Adrenal gland (tissue), 12 donors: ENCODE results near the gene PTPRD. TPM values are rescaled to one million over a fixed set of nuclear protein-coding genes. Genes with fewer than 3 reads are reported as not detected.

ENCODE experiments used
- DNase-seq, 7 donors: peaks; one replicate each; pipeline ENCODE4 v3.0.0-alpha.2; 2019 to 2020
- H3K27ac ChIP-seq, 5 donors: fragments of 200-600 bp; sonication (generic) in 4 of 5; 1 replicate in 3 of 5; 2 replicates in 2 of 5; pipeline versions ENCODE4 v1.5.1 to v1.8.0; 2016 to 2020; ENCODE audit warnings: mild to moderate bottlenecking in 1 of 5
- H3K27me3 ChIP-seq: fragments of 200-600 bp; 2 replicates; pipeline ENCODE4 v1.8.0; 2021
- H3K36me3 ChIP-seq, 2 donors: fragments of 200-600 bp; replicated peaks in 1 of 2; 1 replicate in 1 of 2; 2 replicates in 1 of 2; pipeline versions ENCODE4 v1.5.1 to v1.8.0; 2018 to 2022
- H3K4me1 ChIP-seq, 2 donors: fragments of 200-600 bp; replicated peaks in 1 of 2; 1 replicate in 1 of 2; 2 replicates in 1 of 2; pipeline versions ENCODE4 v1.5.1 to v1.8.0; 2018 to 2021
- H3K4me3 ChIP-seq, 4 donors: fragments of 200-600 bp; sonication (generic) in 3 of 4; one replicate each; pipeline ENCODE4 v1.5.1; 2016 to 2018
- H3K9me3 ChIP-seq, 3 donors: fragments of 200-600 bp; sonication (generic) in 1 of 3; replicated peaks in 1 of 3; 1 replicate in 2 of 3; 2 replicates in 1 of 3; pipeline versions ENCODE4 v1.5.1 to v1.8.0; 2016 to 2021
- CTCF ChIP-seq, 6 experiments: fragments of 450-650 bp in 4 of 6; fragments of 200-600 bp in 2 of 6; sonication (generic) in 1 of 6; IDR thresholded peaks; 1 replicate in 5 of 6; 2 replicates in 1 of 6; pipeline versions ENCODE4 v1.5.1 to v1.8.0; 2016 to 2021; ENCODE audit warnings: antibody characterized with exemption in 6 of 6, mild to moderate bottlenecking in 2 of 6, moderate library complexity in 1 of 6
- POLR2A ChIP-seq, 2 donors: fragments of 450-650 bp; IDR thresholded peaks; one replicate each; pipeline ENCODE4 v1.6.1; 2017; ENCODE audit warnings: antibody characterized with exemption in 2 of 2, mild to moderate bottlenecking in 2 of 2, moderate library complexity in 1 of 2
- WGBS, 4 donors: extraction: QIAGEN DNeasy Blood & Tissue Kit in 2 of 4; methylation state at CpG; one replicate each; pipeline versions ENCODE4 v1.1.5 to v1.1.7; 2013 to 2017; 5-methylcytosine and 5-hydroxymethylcytosine counted together
- intact Hi-C, 2 donors: fragments of 100-400 bp; cut with DNase I; formaldehyde crosslinking; loops; one replicate each; pipeline versions ENCODE4 v1.14.1 to v1.15.0; 2022 to 2023
- polyA plus RNA-seq, 3 donors: library from polyadenylated mRNA; stranded (reverse); fragments of 200-250 nt in 2 of 3; fragments of 350-450 nt in 1 of 3; fragmentation: Illumina TruSeq in 1 of 3; extraction: RNeasy Lipid Tissue Mini Kit (QIAGEN cat#74804) in 1 of 3; gene quantifications; one replicate each; pipeline ENCODE4 v1.2.3, GENCODE V29; 2013 to 2014
- total RNA-seq, 9 donors: library from RNA; depleted of rRNA in 4 of 9; stranded (reverse); fragments of >200 nt in 4 of 9; fragments of 120-200 nt in 1 of 9; fragmentation: NEBNext Ultra II Directional in 1 of 9; extraction: Animal tissue kit (Norgen Biotek cat#: 25700) in 1 of 9; gene quantifications; one replicate each; pipeline versions ENCODE4 v1.1.0 to v1.2.4, GENCODE V29; 2013 to 2023
- donor health status: healthy with polysubstance abuse.
- donor health status: Bipolar disorder and iron deficiency.
- donor health status: DM: yes; HTN: yes; CAD: no.
- donor health status: DM: no; HTN: no; CAD: no.
- donor health status: DM: no; HTN: no; CAD: no.
- donor health status: DM: yes; HTN: yes; CAD: no.

Gene PTPRD
- total and polyA plus RNA-seq, 12 donors, result 0.61 to 71.2 (median 4.5) TPM

- intact Hi-C loops, result no loop called here
- DNase-seq, result no peak
- Histone ChIP-seq H3K4me3 (no peak overlapping the region), H3K9me3 (no peaks in the 10 kb centered on the region), H3K4me1 (peaks cover 0 to 11% of the 10 kb centered on the region in 2 donors), H3K27me3 (no peaks in the 10 kb centered on the region), H3K27ac (no peak overlapping the region), H3K36me3 (no peaks in the 10 kb centered on the region)
- TF ChIP-seq CTCF (IDR thresholded peaks at IDR 0.05), result no peak
- TF ChIP-seq POLR2A (IDR thresholded peaks at IDR 0.05), result no peak
- 40 to 79% (median 51%) methylated on average over 1 of the region's 1 CpG for WGBS, 4 donors
Observed at GRCh38 chr9:10250219-10250618, 362.6 kb downstream of the PTPRD start.

GRCh38 chr9:10248890-10249289 lies 363.9 kb downstream of the PTPRD start:
- Histone ChIP-seq H3K36me3 (no peaks in the 10 kb centered on the region), H3K27me3 (no peaks in the 10 kb centered on the region), H3K4me1 (peaks cover 0 to 11% of the 10 kb centered on the region in 2 donors), H3K9me3 (no peaks in the 10 kb centered on the region), H3K27ac (no peak overlapping the region), H3K4me3 (no peak overlapping the region)
- no peak for TF ChIP-seq POLR2A (IDR thresholded peaks at IDR 0.05)
- TF ChIP-seq CTCF (IDR thresholded peaks at IDR 0.05), result no peak
- WGBS, 4 donors, result 90 to 95% (median 93%) methylated on average over 1 of the region's 1 CpG
- DNase-seq, result no peak
- intact Hi-C loops, result no loop called here

DNA sequence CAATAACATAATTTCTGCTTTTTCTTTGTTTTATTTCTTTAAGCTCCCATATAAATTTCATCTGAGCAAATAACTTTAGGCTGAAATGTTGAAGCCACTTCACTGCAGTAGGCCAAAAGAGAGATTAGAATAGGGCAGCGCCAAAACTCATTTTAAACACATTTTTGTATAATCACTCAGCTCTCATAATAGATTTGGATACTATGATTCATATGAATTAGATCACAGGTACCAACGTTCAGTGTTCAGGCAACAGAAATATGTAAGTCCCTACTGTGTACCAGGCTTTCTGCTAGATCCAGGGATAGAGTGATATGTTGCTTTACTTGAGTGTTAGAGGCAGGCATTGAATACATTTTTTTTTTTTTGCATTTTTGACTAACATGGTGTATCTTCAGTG lies 370.5 kb downstream of the PTPRD start:
- Histone ChIP-seq H3K9me3 (no peaks in the 10 kb centered on the region), H3K36me3 (no peaks in the 10 kb centered on the region), H3K4me1 (no peaks in the 10 kb centered on the region), H3K27me3 (no peaks in the 10 kb centered on the region), H3K27ac (no peak overlapping the region), H3K4me3 (no peak overlapping the region)
- intact Hi-C loops, result no loop called here
- DNase-seq, result no peak
- TF ChIP-seq CTCF (IDR thresholded peaks at IDR 0.05), result no peak
- no peak for TF ChIP-seq POLR2A (IDR thresholded peaks at IDR 0.05)
- 62 to 68% (median 66%) methylated on average over 2 of the region's 2 CpGs for WGBS, 4 donors

DNA sequence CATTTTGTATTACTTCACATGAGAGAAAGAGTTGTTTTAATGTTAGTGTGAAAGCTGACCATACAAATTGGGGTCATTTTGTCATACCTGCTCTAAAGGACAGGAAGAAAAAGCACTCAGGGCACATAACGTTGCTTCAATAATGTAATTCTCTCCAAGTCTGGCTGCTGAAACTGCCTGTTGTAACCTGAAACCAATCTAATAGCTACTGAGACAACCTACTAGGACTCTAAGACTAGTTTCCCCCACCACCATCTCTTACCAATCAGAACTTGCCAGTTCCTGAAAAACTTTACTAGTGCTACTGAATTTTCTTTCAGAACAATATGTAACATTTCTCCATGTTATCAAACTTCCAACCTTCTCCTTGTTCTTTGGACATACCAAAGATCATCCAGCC lies 374.7 kb downstream of the PTPRD start:
- Histone ChIP-seq H3K36me3 (no peaks in the 10 kb centered on the region), H3K4me3 (no peak overlapping the region), H3K27ac (no peak overlapping the region), H3K9me3 (no peaks in the 10 kb centered on the region), H3K27me3 (no peaks in the 10 kb centered on the region), H3K4me1 (no peaks in the 10 kb centered on the region)
- no peak for DNase-seq
- intact Hi-C loops, result no loop called here
- 73 to 78% (median 74%) methylated on average over 1 of the region's 1 CpG for WGBS, 4 donors
- TF ChIP-seq CTCF (IDR thresholded peaks at IDR 0.05), result no peak
- TF ChIP-seq POLR2A (IDR thresholded peaks at IDR 0.05), result no peak
